Kidney (tissue), 14 donors: ENCODE results near the gene PDSS2. TPM values are rescaled to one million over a fixed set of nuclear protein-coding genes. Genes with fewer than 3 reads are reported as not detected.
"Not testable (repeated sequence)": the region's sequence is repeated elsewhere in the genome, so short reads cannot be mapped to it uniquely, and the experiment has no call there.

Experiments used
- DNase-seq, 5 donors: peaks; one replicate each; pipeline ENCODE4 v3.0.0-alpha.2; 2013 to 2020
- FAIRE-seq: peaks from 2 replicates; lab custom pipeline; 2012; peaks lifted over from hg19 to GRCh38; lab: Jason Lieb, UNC
- H3K27ac ChIP-seq, 2 donors: one replicate each; pipeline ENCODE4 v1.7.0; 2013; ENCODE audit warnings: low read depth in 2 of 2, low read length in 2 of 2, inconsistent platforms in 1 of 2
- H3K27me3 ChIP-seq: one replicate; pipeline ENCODE4 v1.7.1; 2013; ENCODE audit warnings: low read length, inconsistent platforms; ENCODE audit not compliant: control insufficient read depth, insufficient read depth
- H3K36me3 ChIP-seq, 3 donors: one replicate each; pipeline versions ENCODE4 v1.7.0 to v1.7.1; 2013; ENCODE audit warnings: low read length in 3 of 3, control low read depth in 1 of 3, inconsistent platforms in 1 of 3; ENCODE audit not compliant: insufficient read depth in 3 of 3, control insufficient read depth in 2 of 3
- H3K4me1 ChIP-seq, 3 donors: one replicate each; pipeline versions ENCODE4 v1.7.0 to v1.7.1; 2013; ENCODE audit warnings: low read length in 3 of 3, inconsistent platforms in 1 of 3, low read depth in 1 of 3; ENCODE audit not compliant: control insufficient read depth in 2 of 3, insufficient read depth in 2 of 3
- H3K4me3 ChIP-seq, 3 donors: one replicate each; pipeline versions ENCODE4 v1.7.0 to v1.8.1; 2013; ENCODE audit warnings: low read length in 3 of 3, control low read depth in 1 of 3, inconsistent platforms in 1 of 3
- H3K9ac ChIP-seq, 3 donors: one replicate each; pipeline versions ENCODE4 v1.7.0 to v1.7.1; 2013; ENCODE audit warnings: low read length in 3 of 3, control low read depth in 1 of 3, inconsistent platforms in 1 of 3
- H3K9me3 ChIP-seq, 3 donors: one replicate each; pipeline versions ENCODE4 v1.7.0 to v1.7.1; 2013; ENCODE audit warnings: low read length in 3 of 3, control low read depth in 1 of 3, inconsistent platforms in 1 of 3; ENCODE audit not compliant: control insufficient read depth in 2 of 3, insufficient read depth in 1 of 3
- CTCF ChIP-seq: IDR thresholded peaks from 3 replicates; pipeline ENCODE4 v1.5.1; 2012; ENCODE audit warnings: mild to moderate bottlenecking, moderate library complexity, borderline replicate concordance; ENCODE audit not compliant: insufficient read depth; ENCODE audit errors: extremely low read depth
- intact Hi-C: fragments of 100-400 bp; cut with DNase I; formaldehyde crosslinking; loops from one replicate; pipeline ENCODE4 v1.11.1; 2022
- polyA plus RNA-seq: library from polyadenylated mRNA; stranded (reverse); fragments of 350-450 nt; fragmentation: Illumina TruSeq; extraction: RNeasy Lipid Tissue Mini Kit (QIAGEN cat#74804); gene quantifications from one replicate; pipeline ENCODE4 v1.2.3, GENCODE V29; 2014; ENCODE audit warnings: low read depth, low replicate concordance; ENCODE audit not compliant: insufficient read depth
- total RNA-seq: library from RNA; stranded (reverse); fragmentation: NEBNext Ultra II Directional; extraction: Animal tissue kit (Norgen Biotek cat#: 25700); gene quantifications from one replicate; pipeline ENCODE4 v1.2.1, GENCODE V29; 2021
- donor health status: control.
- donor health status: control.
- donor health status: control.
- donor health status: control.
- donor health status: control.
- donor health status: DM: yes; HTN: yes; CAD: no.
- donor health status: Normal renal cell carcinoma (clear cell type).

The PDSS2 gene
- total and polyA plus RNA-seq, 2 donors from 2014 or later = 16.4 to 20.7 TPM

GRCh38 chr6:107179004-107179403 lies 280.4 kb downstream of the PDSS2 start:
- Histone ChIP-seq H3K9me3 (no peaks in the 10 kb centered on the region), H3K27me3 (no peaks in the 10 kb centered on the region), H3K4me3 (no peak overlapping the region), H3K4me1 (no peaks in the 10 kb centered on the region), H3K9ac (no peak overlapping the region), H3K27ac (no peak overlapping the region), H3K36me3 (no peaks in the 10 kb centered on the region)
- DNase-seq (peak in 1 of 5 donors; percentile 21), FAIRE-seq (no peak)
- intact Hi-C loops = no loop called here
- no peak for TF ChIP-seq CTCF

DNA sequence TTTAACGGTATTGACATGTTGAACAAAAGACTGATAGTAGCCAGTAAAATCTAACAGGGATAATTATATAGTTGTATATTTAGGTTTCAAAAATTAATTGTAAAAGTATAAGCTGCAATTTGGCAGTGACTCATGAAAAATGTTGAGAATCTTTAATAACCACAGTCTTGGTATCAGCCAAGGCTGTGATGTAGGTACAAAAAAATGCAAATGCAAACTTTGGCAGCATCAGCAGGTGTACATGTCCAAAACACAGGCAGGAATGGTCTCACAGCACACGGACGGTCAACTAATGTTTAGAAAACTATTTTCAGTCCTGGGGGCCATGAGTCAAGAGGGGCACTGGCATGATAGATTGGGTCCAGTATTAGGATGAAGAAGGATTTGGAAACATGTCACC lies 285.6 kb downstream of the PDSS2 start:
- no peaks in the 10 kb centered on the region for H3K9me3 ChIP-seq
- TF ChIP-seq CTCF = no peak
- no peaks in the 10 kb centered on the region for H3K4me1 ChIP-seq
- intact Hi-C loops = no loop called here
- DNase-seq (no peak), FAIRE-seq (no peak)
- H3K36me3 ChIP-seq = no peaks in the 10 kb centered on the region
- no peak overlapping the region for H3K9ac ChIP-seq
- H3K27me3 ChIP-seq = no peaks in the 10 kb centered on the region
- H3K4me3 ChIP-seq = no peak overlapping the region
- H3K27ac ChIP-seq = no peak overlapping the region

GRCh38 chr6:107171513-107171912 lies 287.9 kb downstream of the PDSS2 start:
- TF ChIP-seq CTCF = no peak
- Histone ChIP-seq H3K4me1 (no peaks in the 10 kb centered on the region), H3K9ac (no peak overlapping the region), H3K27ac (no peak overlapping the region), H3K36me3 (no peaks in the 10 kb centered on the region), H3K27me3 (no peaks in the 10 kb centered on the region), H3K9me3 (no peaks in the 10 kb centered on the region), H3K4me3 (no peak overlapping the region)
- FAIRE-seq (no peak), DNase-seq (no peak)
- intact Hi-C loops = no loop called here

- H3K27ac ChIP-seq, H3K4me1 ChIP-seq, H3K4me3 ChIP-seq, FAIRE-seq, H3K9me3 ChIP-seq, H3K27me3 ChIP-seq, H3K36me3 ChIP-seq, H3K9ac ChIP-seq, DNase-seq, intact Hi-C loops: not testable (repeated sequence)
Measured at GRCh38 chr6:107164299-107164698, 295.1 kb downstream of the PDSS2 start.
